HG02642 (cell line): ENCODE data around the gene MICAL2.

Experiments used
- ATAC-seq: cut with Tn5 transposase; IDR thresholded peaks from one replicate; pipeline ENCODE4 v1.9.1; 2021; ENCODE audit warnings: mild to moderate bottlenecking; ENCODE audit not compliant: unreplicated experiment, poor library complexity

Gene MICAL2

GRCh38 chr11:12094872-12095800 is 15.3 kb upstream of the MICAL2 start:
- ATAC-seq = no peak

- ATAC-seq = no peak
Observed at GRCh38 chr11:12097219-12097618, 13.2 kb upstream of the MICAL2 start.

GRCh38 chr11:12098601-12099000 is 11.8 kb upstream of the MICAL2 start:
- ATAC-seq = no peak

GRCh38 chr11:12099132-12099873 is 11.1 kb upstream of the MICAL2 start:
- no peak for ATAC-seq

GRCh38 chr11:12100429-12100828 is 10.0 kb upstream of the MICAL2 start:
- ATAC-seq = no peak

GRCh38 chr11:12100841-12101242 is 9.5 kb upstream of the MICAL2 start:
- no peak for ATAC-seq

GRCh38 chr11:12101318-12101717 is 9.1 kb upstream of the MICAL2 start:
- no peak for ATAC-seq

- ATAC-seq = no peak
Observed at GRCh38 chr11:12102588-12103410, 7.6 kb upstream of the MICAL2 start.

GRCh38 chr11:12103411-12104225 is 6.8 kb upstream of the MICAL2 start:
- ATAC-seq = no peak

- no peak for ATAC-seq
Observed at GRCh38 chr11:12105471-12105870, 4.9 kb upstream of the MICAL2 start.

- no peak for ATAC-seq
Observed at GRCh38 chr11:12106101-12106500, 4.3 kb upstream of the MICAL2 start.

- ATAC-seq = no peak
Observed at GRCh38 chr11:12106501-12106900, 3.9 kb upstream of the MICAL2 start.

GRCh38 chr11:12108875-12109453 is 1.4 kb upstream of the MICAL2 start:
- no peak for ATAC-seq

- ATAC-seq = no peak
Observed at GRCh38 chr11:12109591-12110196, 696 bp upstream of the MICAL2 start.

- peak; percentile 38 for ATAC-seq
Observed at GRCh38 chr11:12110714-12111548, 541 bp downstream of the MICAL2 start.

GRCh38 chr11:12111549-12112520 is 1.4 kb downstream of the MICAL2 start:
- no peak for ATAC-seq

- ATAC-seq = no peak
Observed at GRCh38 chr11:12112750-12113149, 2.4 kb downstream of the MICAL2 start.
